HepG2 (cell line): Measurements from ENCODE around the gene MCRIP2. TPM values are rescaled to one million over a fixed set of nuclear protein-coding genes. Genes with fewer than 3 reads are reported as not detected.

Experiments used
- ATF1 ChIP-seq: IDR thresholded peaks from 2 replicates; pipeline ENCODE4 v1.6.1; 2016; ENCODE audit warnings: mild to moderate bottlenecking, control low read depth
- MIXL1 ChIP-seq: IDR thresholded peaks from 2 replicates; pipeline ENCODE4 v1.6.1; 2016
- SKI ChIP-seq: fragments of 450-650 bp; IDR thresholded peaks from one replicate; pipeline ENCODE4 v1.6.1; 2018; ENCODE audit warnings: mild to moderate bottlenecking; ENCODE audit not compliant: partially characterized antibody
- ZBTB8A ChIP-seq: sonication (generic); formaldehyde crosslinking; IDR thresholded peaks from 2 replicates; pipeline ENCODE4 v1.4.0; 2020; ENCODE audit warnings: mild to moderate bottlenecking, low read depth, missing genetic modification reagents, borderline replicate concordance
- ZKSCAN1 ChIP-seq: fragments of 150-350 bp; IDR thresholded peaks from 2 replicates; pipeline ENCODE4 v1.6.1; 2014; ENCODE audit warnings: low read length
- ZNF101 ChIP-seq: sonication (generic); formaldehyde crosslinking; IDR thresholded peaks from 2 replicates; pipeline ENCODE4 v1.4.0; 2020; ENCODE audit warnings: mild to moderate bottlenecking, low read depth, missing genetic modification reagents, borderline replicate concordance
- ZNF274 ChIP-seq: sonication (generic); formaldehyde crosslinking; IDR thresholded peaks from 2 replicates; pipeline ENCODE4 v1.5.1; 2020; ENCODE audit warnings: mild to moderate bottlenecking, missing genetic modification reagents
- ZNF546 ChIP-seq: sonication (generic); formaldehyde crosslinking; conservative IDR thresholded peaks from 2 replicates; pipeline ENCODE4 v1.8.1; 2023; ENCODE audit warnings: mild to moderate bottlenecking, missing genetic modification reagents
- ZNF7 ChIP-seq: IDR thresholded peaks from 2 replicates; pipeline ENCODE4 v1.6.1; 2016; ENCODE audit warnings: missing biosample characterization, missing genetic modification reagents
- polyA plus RNA-seq, 8 experiments: library from polyadenylated mRNA; depleted of rRNA in 3 of 8; stranded (reverse) in 7 of 8; unstranded in 1 of 8; fragments of >200 nt; fragmentation: Illumina TruSeq in 4 of 8; extraction: Trizol in 4 of 8; gene quantifications; 2 replicates each; pipeline versions ENCODE4 v1.2.1 to v1.2.3, GENCODE V29; 2011 to 2016; ENCODE audit warnings: low read depth in 4 of 8, missing spikeins in 1 of 8, mixed read lengths in 1 of 8; ENCODE audit not compliant: insufficient read depth in 1 of 8
- total RNA-seq, 5 experiments: library from RNA; depleted of rRNA; stranded (reverse); fragments of >200 nt; fragmentation: Illumina TruSeq; extraction: Trizol; gene quantifications; 2 replicates each; pipeline ENCODE4 v1.2.3, GENCODE V29; 2016; ENCODE audit warnings: low read depth in 1 of 5
- TF ChIP-seq, protein P1 (sequence below): sonication (generic); formaldehyde crosslinking; IDR thresholded peaks from 2 replicates; pipeline ENCODE4 v1.4.0; 2020; ENCODE audit warnings: missing genetic modification reagents
- TF ChIP-seq, protein P2 (sequence below): sonication (generic); formaldehyde crosslinking; IDR thresholded peaks from 2 replicates; pipeline ENCODE4 v1.5.0; 2020; ENCODE audit warnings: mild to moderate bottlenecking, missing genetic modification reagents, borderline replicate concordance
- TF ChIP-seq, protein P3 (sequence below): IDR thresholded peaks from 2 replicates; pipeline ENCODE4 v1.6.1; 2016
- TF ChIP-seq, protein P4 (sequence below): sonication (generic); formaldehyde crosslinking; IDR thresholded peaks from 2 replicates; pipeline ENCODE4 v1.4.0; 2020; ENCODE audit warnings: mild to moderate bottlenecking, missing genetic modification reagents
- TF ChIP-seq, protein P5 (sequence below): sonication (generic); formaldehyde crosslinking; conservative IDR thresholded peaks from 2 replicates; pipeline ENCODE4 v1.8.0; 2022; ENCODE audit warnings: mild to moderate bottlenecking, moderate library complexity, missing genetic modification reagents
- TF ChIP-seq, protein P6 (sequence below): sonication (generic); formaldehyde crosslinking; IDR thresholded peaks from 2 replicates; pipeline ENCODE4 v1.5.0; 2020; ENCODE audit warnings: missing genetic modification reagents, mild to moderate bottlenecking, borderline replicate concordance

Gene MCRIP2
- total and polyA plus RNA-seq, 2 of the 13 experiments (the other 11 are each of a cell fraction or from before 2014, with no cell fraction given) = 39.6 to 76.7 TPM

DNA sequence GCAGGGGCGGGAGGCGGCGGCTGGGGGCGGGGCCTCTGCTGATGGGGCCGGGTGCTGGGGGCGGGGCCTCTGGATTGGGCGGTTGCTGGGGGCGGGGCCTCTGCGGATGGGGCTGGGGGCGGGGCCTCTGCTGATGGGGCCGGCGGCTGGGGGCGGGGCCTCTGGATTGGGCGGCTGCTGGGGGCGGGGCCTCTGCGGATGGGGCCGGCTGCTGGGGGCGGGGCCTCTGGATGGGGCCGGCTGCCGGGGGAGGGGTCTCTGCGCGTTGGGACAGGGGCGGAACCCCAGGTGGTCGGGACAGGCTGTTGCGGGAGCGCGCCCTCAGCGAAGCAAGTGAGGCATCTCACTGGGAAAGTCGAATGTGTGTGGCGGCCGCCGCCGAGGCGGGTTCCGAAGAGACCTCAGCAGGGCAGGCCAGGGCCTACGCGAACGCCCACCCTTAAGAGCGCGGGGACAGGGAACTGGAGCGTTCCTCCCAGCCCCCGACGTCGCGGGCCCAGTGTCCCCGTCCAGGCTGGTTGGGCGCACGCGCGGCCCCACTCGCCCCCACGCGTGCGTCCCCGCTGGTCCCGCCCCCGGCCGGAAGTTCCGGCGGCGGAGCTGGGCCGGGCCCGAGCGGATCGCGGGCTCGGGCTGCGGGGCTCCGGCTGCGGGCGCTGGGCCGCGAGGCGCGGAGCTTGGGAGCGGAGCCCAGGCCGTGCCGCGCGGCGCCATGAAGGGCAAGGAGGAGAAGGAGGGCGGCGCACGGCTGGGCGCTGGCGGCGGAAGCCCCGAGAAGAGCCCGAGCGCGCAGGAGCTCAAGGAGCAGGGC is 38.4 kb downstream of the MCRIP2 start, which contains the start of gene STUB1 (continued):
- TF ChIP-seq, protein P1, sequence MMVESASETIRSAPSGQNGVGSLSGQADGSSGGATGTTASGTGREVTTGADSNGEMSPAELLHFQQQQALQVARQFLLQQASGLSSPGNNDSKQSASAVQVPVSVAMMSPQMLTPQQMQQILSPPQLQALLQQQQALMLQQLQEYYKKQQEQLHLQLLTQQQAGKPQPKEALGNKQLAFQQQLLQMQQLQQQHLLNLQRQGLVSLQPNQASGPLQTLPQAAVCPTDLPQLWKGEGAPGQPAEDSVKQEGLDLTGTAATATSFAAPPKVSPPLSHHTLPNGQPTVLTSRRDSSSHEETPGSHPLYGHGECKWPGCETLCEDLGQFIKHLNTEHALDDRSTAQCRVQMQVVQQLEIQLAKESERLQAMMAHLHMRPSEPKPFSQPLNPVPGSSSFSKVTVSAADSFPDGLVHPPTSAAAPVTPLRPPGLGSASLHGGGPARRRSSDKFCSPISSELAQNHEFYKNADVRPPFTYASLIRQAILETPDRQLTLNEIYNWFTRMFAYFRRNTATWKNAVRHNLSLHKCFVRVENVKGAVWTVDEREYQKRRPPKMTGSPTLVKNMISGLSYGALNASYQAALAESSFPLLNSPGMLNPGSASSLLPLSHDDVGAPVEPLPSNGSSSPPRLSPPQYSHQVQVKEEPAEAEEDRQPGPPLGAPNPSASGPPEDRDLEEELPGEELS (CRISPR knock-in tag) = no peak
- TF ChIP-seq, protein P2, sequence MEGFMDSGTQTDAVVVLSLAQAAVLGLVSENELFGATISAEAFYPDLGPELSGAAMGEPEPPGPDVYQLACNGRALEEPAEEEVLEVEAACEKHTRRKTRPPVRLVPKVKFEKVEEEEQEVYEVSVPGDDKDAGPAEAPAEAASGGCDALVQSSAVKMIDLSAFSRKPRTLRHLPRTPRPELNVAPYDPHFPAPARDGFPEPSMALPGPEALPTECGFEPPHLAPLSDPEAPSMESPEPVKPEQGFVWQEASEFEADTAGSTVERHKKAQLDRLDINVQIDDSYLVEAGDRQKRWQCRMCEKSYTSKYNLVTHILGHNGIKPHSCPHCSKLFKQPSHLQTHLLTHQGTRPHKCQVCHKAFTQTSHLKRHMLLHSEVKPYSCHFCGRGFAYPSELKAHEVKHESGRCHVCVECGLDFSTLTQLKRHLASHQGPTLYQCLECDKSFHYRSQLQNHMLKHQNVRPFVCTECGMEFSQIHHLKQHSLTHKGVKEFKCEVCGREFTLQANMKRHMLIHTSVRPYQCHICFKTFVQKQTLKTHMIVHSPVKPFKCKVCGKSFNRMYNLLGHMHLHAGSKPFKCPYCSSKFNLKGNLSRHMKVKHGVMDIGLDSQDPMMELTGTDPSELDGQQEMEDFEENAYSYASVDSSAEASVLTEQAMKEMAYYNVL (CRISPR knock-in tag) = no peak
- TF ChIP-seq ZNF546 = 0 out of 2 replicates have a peak, but pooled peaks have one; percentile 47
- TF ChIP-seq ZNF101 (CRISPR knock-in tag) = no peak
- TF ChIP-seq ZKSCAN1 = no peak
- TF ChIP-seq, protein P3, sequence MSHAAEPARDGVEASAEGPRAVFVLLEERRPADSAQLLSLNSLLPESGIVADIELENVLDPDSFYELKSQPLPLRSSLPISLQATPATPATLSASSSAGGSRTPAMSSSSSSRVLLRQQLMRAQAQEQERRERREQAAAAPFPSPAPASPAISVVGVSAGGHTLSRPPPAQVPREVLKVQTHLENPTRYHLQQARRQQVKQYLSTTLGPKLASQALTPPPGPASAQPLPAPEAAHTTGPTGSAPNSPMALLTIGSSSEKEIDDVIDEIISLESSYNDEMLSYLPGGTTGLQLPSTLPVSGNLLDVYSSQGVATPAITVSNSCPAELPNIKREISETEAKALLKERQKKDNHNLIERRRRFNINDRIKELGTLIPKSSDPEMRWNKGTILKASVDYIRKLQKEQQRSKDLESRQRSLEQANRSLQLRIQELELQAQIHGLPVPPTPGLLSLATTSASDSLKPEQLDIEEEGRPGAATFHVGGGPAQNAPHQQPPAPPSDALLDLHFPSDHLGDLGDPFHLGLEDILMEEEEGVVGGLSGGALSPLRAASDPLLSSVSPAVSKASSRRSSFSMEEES = no peak; the same call in 1 of the 2 replicates
- no peak for TF ChIP-seq SKI
- no peak for TF ChIP-seq ZNF274
- no peak for TF ChIP-seq MIXL1 (CRISPR knock-in tag)
- TF ChIP-seq, protein P4, sequence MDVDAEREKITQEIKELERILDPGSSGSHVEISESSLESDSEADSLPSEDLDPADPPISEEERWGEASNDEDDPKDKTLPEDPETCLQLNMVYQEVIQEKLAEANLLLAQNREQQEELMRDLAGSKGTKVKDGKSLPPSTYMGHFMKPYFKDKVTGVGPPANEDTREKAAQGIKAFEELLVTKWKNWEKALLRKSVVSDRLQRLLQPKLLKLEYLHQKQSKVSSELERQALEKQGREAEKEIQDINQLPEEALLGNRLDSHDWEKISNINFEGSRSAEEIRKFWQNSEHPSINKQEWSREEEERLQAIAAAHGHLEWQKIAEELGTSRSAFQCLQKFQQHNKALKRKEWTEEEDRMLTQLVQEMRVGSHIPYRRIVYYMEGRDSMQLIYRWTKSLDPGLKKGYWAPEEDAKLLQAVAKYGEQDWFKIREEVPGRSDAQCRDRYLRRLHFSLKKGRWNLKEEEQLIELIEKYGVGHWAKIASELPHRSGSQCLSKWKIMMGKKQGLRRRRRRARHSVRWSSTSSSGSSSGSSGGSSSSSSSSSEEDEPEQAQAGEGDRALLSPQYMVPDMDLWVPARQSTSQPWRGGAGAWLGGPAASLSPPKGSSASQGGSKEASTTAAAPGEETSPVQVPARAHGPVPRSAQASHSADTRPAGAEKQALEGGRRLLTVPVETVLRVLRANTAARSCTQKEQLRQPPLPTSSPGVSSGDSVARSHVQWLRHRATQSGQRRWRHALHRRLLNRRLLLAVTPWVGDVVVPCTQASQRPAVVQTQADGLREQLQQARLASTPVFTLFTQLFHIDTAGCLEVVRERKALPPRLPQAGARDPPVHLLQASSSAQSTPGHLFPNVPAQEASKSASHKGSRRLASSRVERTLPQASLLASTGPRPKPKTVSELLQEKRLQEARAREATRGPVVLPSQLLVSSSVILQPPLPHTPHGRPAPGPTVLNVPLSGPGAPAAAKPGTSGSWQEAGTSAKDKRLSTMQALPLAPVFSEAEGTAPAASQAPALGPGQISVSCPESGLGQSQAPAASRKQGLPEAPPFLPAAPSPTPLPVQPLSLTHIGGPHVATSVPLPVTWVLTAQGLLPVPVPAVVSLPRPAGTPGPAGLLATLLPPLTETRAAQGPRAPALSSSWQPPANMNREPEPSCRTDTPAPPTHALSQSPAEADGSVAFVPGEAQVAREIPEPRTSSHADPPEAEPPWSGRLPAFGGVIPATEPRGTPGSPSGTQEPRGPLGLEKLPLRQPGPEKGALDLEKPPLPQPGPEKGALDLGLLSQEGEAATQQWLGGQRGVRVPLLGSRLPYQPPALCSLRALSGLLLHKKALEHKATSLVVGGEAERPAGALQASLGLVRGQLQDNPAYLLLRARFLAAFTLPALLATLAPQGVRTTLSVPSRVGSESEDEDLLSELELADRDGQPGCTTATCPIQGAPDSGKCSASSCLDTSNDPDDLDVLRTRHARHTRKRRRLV (CRISPR knock-in tag) = no peak
- TF ChIP-seq ATF1 = no peak
- TF ChIP-seq, protein P5, sequence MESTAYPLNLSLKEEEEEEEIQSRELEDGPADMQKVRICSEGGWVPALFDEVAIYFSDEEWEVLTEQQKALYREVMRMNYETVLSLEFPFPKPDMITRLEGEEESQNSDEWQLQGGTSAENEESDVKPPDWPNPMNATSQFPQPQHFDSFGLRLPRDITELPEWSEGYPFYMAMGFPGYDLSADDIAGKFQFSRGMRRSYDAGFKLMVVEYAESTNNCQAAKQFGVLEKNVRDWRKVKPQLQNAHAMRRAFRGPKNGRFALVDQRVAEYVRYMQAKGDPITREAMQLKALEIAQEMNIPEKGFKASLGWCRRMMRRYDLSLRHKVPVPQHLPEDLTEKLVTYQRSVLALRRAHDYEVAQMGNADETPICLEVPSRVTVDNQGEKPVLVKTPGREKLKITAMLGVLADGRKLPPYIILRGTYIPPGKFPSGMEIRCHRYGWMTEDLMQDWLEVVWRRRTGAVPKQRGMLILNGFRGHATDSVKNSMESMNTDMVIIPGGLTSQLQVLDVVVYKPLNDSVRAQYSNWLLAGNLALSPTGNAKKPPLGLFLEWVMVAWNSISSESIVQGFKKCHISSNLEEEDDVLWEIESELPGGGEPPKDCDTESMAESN (CRISPR knock-in tag) = no peak
- TF ChIP-seq, protein P6, sequence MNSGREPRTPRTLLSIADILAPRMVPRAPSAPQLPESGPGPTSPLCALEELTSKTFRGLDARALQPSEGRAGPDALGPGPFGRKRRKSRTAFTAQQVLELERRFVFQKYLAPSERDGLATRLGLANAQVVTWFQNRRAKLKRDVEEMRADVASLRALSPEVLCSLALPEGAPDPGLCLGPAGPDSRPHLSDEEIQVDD = no peak
- TF ChIP-seq ZNF7 = no peak
- no peak for TF ChIP-seq ZBTB8A (CRISPR knock-in tag)
